IMR-90 (cell line): ENCODE results near the gene PPM1H. TPM values are rescaled to one million over a fixed set of nuclear protein-coding genes. Genes with fewer than 3 reads are reported as not detected.
"Not testable (repeated sequence)": the region's sequence is repeated elsewhere in the genome, so short reads cannot be mapped to it uniquely, and the experiment has no call there.

Experiments used
- ATAC-seq: fragments of 200-7000 bp; cut with Tn5 transposase; 2 replicates; pipeline ENCODE4 v1.9.1; 2020; ENCODE audit warnings: low read depth, mild to moderate bottlenecking, moderate library complexity
- BruUV-seq: library from RNA; stranded (reverse); fragments of 400-500 nt; replicated peaks from 2 replicates; lab custom pipeline; 2021; lab: Mats Ljungman, UMichigan
- CTCF ChIA-PET: fragments of 300-600 bp; formaldehyde crosslinking; extraction: SDS; loops from one replicate; lab custom pipeline; 2021; ENCODE audit warnings: antibody characterized with exemption; lab: Yijun Ruan, JAX
- POLR2A ChIA-PET: fragments of 300-600 bp; sonication (Branson Sonifier 250); formaldehyde crosslinking; loops from one replicate; lab custom pipeline; 2022; ENCODE audit warnings: antibody characterized with exemption; ENCODE audit not compliant: unreplicated experiment; lab: Charles Lee
- DNase-seq: peaks from one replicate; pipeline ENCODE4 v3.0.0; 2013
- H2AFZ ChIP-seq: replicated peaks from 2 replicates; pipeline ENCODE3; 2013; ENCODE audit warnings: low read length, mild to moderate bottlenecking; ENCODE audit not compliant: poor library complexity
- H2AK5ac ChIP-seq: 2 replicates; pipeline ENCODE4 v1.6.1; 2013; ENCODE audit warnings: low read depth, low read length, inconsistent platforms
- H2AK9ac ChIP-seq: replicated peaks from 2 replicates; pipeline ENCODE3; 2013; ENCODE audit warnings: mild to moderate bottlenecking, low read depth, low read length, moderate library complexity; ENCODE audit not compliant: poor library complexity
- H2BK120ac ChIP-seq: 2 replicates; pipeline ENCODE4 v1.6.1; 2013; ENCODE audit warnings: low read depth, low read length, inconsistent platforms
- H2BK15ac ChIP-seq: 3 replicates; pipeline ENCODE4 v1.6.1; 2013; ENCODE audit warnings: low read depth, low read length, inconsistent platforms
- H2BK20ac ChIP-seq: 2 replicates; pipeline ENCODE4 v1.6.1; 2013; ENCODE audit warnings: low read depth, mild to moderate bottlenecking, inconsistent platforms, low read length, moderate library complexity
- H2BK5ac ChIP-seq: 2 replicates; pipeline ENCODE4 v1.6.1; 2013; ENCODE audit warnings: mild to moderate bottlenecking, low read depth, low read length, inconsistent platforms; ENCODE audit not compliant: poor library complexity, severe bottlenecking
- H3K14ac ChIP-seq: replicated peaks from 2 replicates; pipeline ENCODE4 v1.6.1; 2013; ENCODE audit warnings: low read depth, low read length, inconsistent platforms
- H3K18ac ChIP-seq: 2 replicates; pipeline ENCODE4 v1.6.1; 2013; ENCODE audit warnings: low read depth, low read length, control low read depth
- H3K23ac ChIP-seq: 2 replicates; pipeline ENCODE4 v1.6.1; 2013; ENCODE audit warnings: low read depth, low read length, inconsistent platforms
- H3K27ac ChIP-seq: 2 replicates; pipeline ENCODE4 v1.5.1; 2013; ENCODE audit warnings: mild to moderate bottlenecking, control low read depth, low read length; ENCODE audit not compliant: insufficient read depth
- H3K27me3 ChIP-seq: 2 replicates; pipeline ENCODE4 v1.6.1; 2013; ENCODE audit warnings: low read length; ENCODE audit not compliant: control insufficient read depth, insufficient read depth
- H3K36me3 ChIP-seq: 2 replicates; pipeline ENCODE4 v1.6.1; 2013; ENCODE audit warnings: low read length, mixed read lengths; ENCODE audit not compliant: control insufficient read depth, insufficient read depth
- H3K4ac ChIP-seq: 2 replicates; pipeline ENCODE4 v1.6.1; 2013; ENCODE audit warnings: low read depth, low read length, inconsistent platforms
- H3K4me1 ChIP-seq: 2 replicates; pipeline ENCODE4 v1.6.1; 2013; ENCODE audit warnings: low read length, mixed read lengths; ENCODE audit not compliant: control insufficient read depth, insufficient read depth
- H3K4me2 ChIP-seq: 2 replicates; pipeline ENCODE4 v1.6.1; 2013; ENCODE audit warnings: low read depth, mild to moderate bottlenecking, control low read depth, low read length, moderate library complexity
- H3K4me3 ChIP-seq: 2 replicates; pipeline ENCODE4 v1.5.1; 2013; ENCODE audit warnings: low read depth, mild to moderate bottlenecking, control low read depth, low read length, moderate library complexity; ENCODE audit not compliant: insufficient read depth
- H3K56ac ChIP-seq: 2 replicates; pipeline ENCODE4 v1.6.1; 2013; ENCODE audit warnings: low read length, inconsistent platforms; ENCODE audit not compliant: insufficient read depth; ENCODE audit errors: extremely low read depth
- H3K79me1 ChIP-seq, 2 experiments: 2 replicates each; pipeline ENCODE4 v1.6.1; 2013; ENCODE audit warnings: low read length in 2 of 2, inconsistent platforms in 1 of 2, low read depth in 1 of 2
- H3K9ac ChIP-seq: 2 replicates; pipeline ENCODE4 v1.6.1; 2013; ENCODE audit warnings: low read depth, low read length, control low read depth
- H3K9me1 ChIP-seq: 2 replicates; pipeline ENCODE4 v1.6.1; 2013; ENCODE audit warnings: low read length, inconsistent platforms; ENCODE audit not compliant: insufficient read depth
- H3K9me3 ChIP-seq: 2 replicates; pipeline ENCODE4 v1.6.1; 2013; ENCODE audit warnings: low read length; ENCODE audit not compliant: control insufficient read depth, insufficient read depth
- H4K20me1 ChIP-seq: 2 replicates; pipeline ENCODE4 v1.6.1; 2013; ENCODE audit warnings: low read length, inconsistent platforms; ENCODE audit not compliant: insufficient read depth
- H4K5ac ChIP-seq: 2 replicates; pipeline ENCODE4 v1.6.1; 2013; ENCODE audit warnings: mild to moderate bottlenecking, low read depth, low read length, control low read depth
- H4K8ac ChIP-seq, 2 experiments: 2 replicates each; pipeline ENCODE4 v1.6.1; 2013; ENCODE audit warnings: low read depth in 2 of 2, low read length in 2 of 2, control low read depth in 1 of 2, inconsistent platforms in 1 of 2
- H4K91ac ChIP-seq: 2 replicates; pipeline ENCODE4 v1.6.1; 2013; ENCODE audit warnings: low read depth, low read length, inconsistent platforms; ENCODE audit not compliant: insufficient read depth
- CEBPB ChIP-seq: IDR thresholded peaks from 2 replicates; pipeline ENCODE4 v1.6.1; 2012; ENCODE audit warnings: low read depth, low read length, improper control_type of control experiment
- CHD1 ChIP-seq: IDR thresholded peaks from 2 replicates; pipeline ENCODE4 v1.6.1; 2012; ENCODE audit warnings: low read depth, low read length, improper control_type of control experiment
- ELK1 ChIP-seq: fragments of 150-350 bp; IDR thresholded peaks from 2 replicates; pipeline ENCODE4 v1.6.1; 2016; ENCODE audit warnings: low read depth, mild to moderate bottlenecking, low read length, moderate library complexity, borderline replicate concordance
- FOS ChIP-seq: fragments of 150-350 bp; IDR thresholded peaks from 2 replicates; pipeline ENCODE4 v1.6.1; 2016; ENCODE audit warnings: low read depth, low read length
- MAFK ChIP-seq: IDR thresholded peaks from 2 replicates; pipeline ENCODE4 v1.6.1; 2012; ENCODE audit warnings: low read depth, low read length, improper control_type of control experiment
- POLR2A ChIP-seq: IDR thresholded peaks from 2 replicates; pipeline ENCODE4 v1.6.1; 2012; ENCODE audit warnings: mild to moderate bottlenecking, low read depth, low read length
- RAD21 ChIP-seq: IDR thresholded peaks from 2 replicates; pipeline ENCODE4 v1.6.1; 2012; ENCODE audit warnings: low read length, improper control_type of control experiment
- RFX5 ChIP-seq: IDR thresholded peaks from 2 replicates; pipeline ENCODE4 v1.8.0; 2012; ENCODE audit warnings: low read depth, mild to moderate bottlenecking, low read length, moderate library complexity
- SMC3 ChIP-seq: fragments of 150-350 bp; IDR thresholded peaks from 2 replicates; pipeline ENCODE4 v1.6.1; 2016; ENCODE audit warnings: low read depth, mild to moderate bottlenecking, antibody characterized with exemption, low read length, moderate library complexity
- WGBS, 2 experiments: methylation state at CpG; one replicate each; pipeline versions ENCODE4 v1.1.5 to v1.1.7; 2013; ENCODE audit warnings: missing lambda C conversion rate in 2 of 2; ENCODE audit not compliant: insufficient read length in 1 of 2; ENCODE audit errors: extremely low coverage in 2 of 2; 5-methylcytosine and 5-hydroxymethylcytosine counted together
- dilution Hi-C: fragments of 300-500 bp; cut with HindIII; formaldehyde crosslinking; loops from one replicate; pipeline ENCODE4 v1.14.3; 2018; ENCODE audit warnings: low sequenced_read_pairs; ENCODE audit not compliant: unreplicated experiment
- in situ Hi-C: fragments of 300-500 bp; cut with MboI; formaldehyde crosslinking; loops from 3 replicates; pipeline ENCODE4 v1.14.3; 2019; ENCODE audit warnings: low sequenced_read_pairs, inconsistent platforms, mixed read lengths
- intact Hi-C: fragments of 100-400 bp; cut with micrococcal nuclease; formaldehyde crosslinking; loops from 2 replicates; pipeline ENCODE4 v1.10.0; 2022
- polyA plus RNA-seq, 3 experiments: library from polyadenylated mRNA; depleted of rRNA; stranded (reverse); fragments of >200 nt; gene quantifications; 2 replicates each; pipeline ENCODE4 v1.2.3, GENCODE V29; 2012; ENCODE audit warnings: low replicate concordance in 1 of 3
- total RNA-seq: library from RNA; depleted of rRNA; stranded (reverse); fragments of >200 nt; gene quantifications from 2 replicates; pipeline ENCODE4 v1.2.3, GENCODE V29; 2012

The PPM1H gene
- total and polyA plus RNA-seq, 2 of the 4 experiments (the other 2 are of a cell fraction), result 0.14 to 0.18 TPM

GRCh38 chr12:62943779-62944395 lies 8.9 kb upstream of the PPM1H start:
- Histone ChIP-seq H3K4me3 (no peak overlapping the region), H3K79me1 (no peaks in the 10 kb centered on the region), H3K9me1 (no peaks in the 10 kb centered on the region), H3K18ac (no peak overlapping the region), H2BK15ac (no peak overlapping the region), H4K8ac (no peak overlapping the region), H3K36me3 (no peaks in the 10 kb centered on the region), H3K9ac (no peak overlapping the region), H2BK5ac (no peak overlapping the region), H2AK5ac (no peak overlapping the region), H2BK120ac (no peak overlapping the region), H3K23ac (no peak overlapping the region), H4K91ac (no peak overlapping the region), H2AK9ac (no peak overlapping the region), H2BK20ac (no peak overlapping the region), H3K4me2 (no peak overlapping the region), H2AFZ (no peak overlapping the region), H3K4me1 (no peaks in the 10 kb centered on the region), H4K5ac (no peak overlapping the region), H3K56ac (no peak overlapping the region), H3K27me3 (peaks cover 9% of the 10 kb centered on the region; the same call in 1 of the 2 replicates), H4K20me1 (no peaks in the 10 kb centered on the region), H3K14ac (no peak overlapping the region), H3K4ac (no peak overlapping the region), H3K27ac (no peak overlapping the region), H3K9me3 (no peaks in the 10 kb centered on the region)
- in situ Hi-C loops (no loop called here), dilution Hi-C loops (no loop called here), intact Hi-C loops (no loop called here)
- POLR2A ChIA-PET, result no interaction called here
- ATAC-seq, result no peak
- WGBS, 2 experiments, result no CpG with 5 or more reads among the region's 3 CpGs
- no TSS peak for BruUV-seq
- no peak for DNase-seq
- CTCF ChIA-PET, result no interaction called here
- TF ChIP-seq MAFK (no peak), FOS (no peak), CHD1 (no peak), SMC3 (no peak), ELK1 (no peak), RAD21 (no peak), RFX5 (no peak), POLR2A (no peak), CEBPB (no peak)

- H3K27ac ChIP-seq, BruUV-seq, H2AK5ac ChIP-seq, H4K91ac ChIP-seq, H3K9ac ChIP-seq, H3K36me3 ChIP-seq, CTCF ChIA-PET, H4K8ac ChIP-seq, H3K27me3 ChIP-seq, H2BK20ac ChIP-seq, H3K56ac ChIP-seq, H3K18ac ChIP-seq, in situ Hi-C loops, H2AFZ ChIP-seq, H3K4ac ChIP-seq, H4K5ac ChIP-seq, H3K4me3 ChIP-seq, DNase-seq, H2BK5ac ChIP-seq, H3K4me2 ChIP-seq, H3K9me1 ChIP-seq, H2AK9ac ChIP-seq, H3K14ac ChIP-seq, H3K23ac ChIP-seq, H2BK15ac ChIP-seq, intact Hi-C loops, H4K20me1 ChIP-seq, H3K4me1 ChIP-seq, dilution Hi-C loops, ATAC-seq, H2BK120ac ChIP-seq, POLR2A ChIA-PET, H3K79me1 ChIP-seq, H3K9me3 ChIP-seq: not testable (repeated sequence)
- no CpG with 5 or more reads among the region's 4 CpGs for WGBS, 2 experiments
Observed at GRCh38 chr12:62942316-62942715, 7.4 kb upstream of the PPM1H start.
